Muscle of leg (tissue), 11 donors: ENCODE data around the gene ATP5PO. TPM values are rescaled to one million over a fixed set of nuclear protein-coding genes. Genes with fewer than 3 reads are reported as not detected.
A peak's percentile ranks its signal among the peaks of the same experiment; 100 is the strongest.

ENCODE experiments used
- DNase-seq: peaks from one replicate; pipeline ENCODE4 v3.0.0; 2013
- H3K27ac ChIP-seq: one replicate; pipeline ENCODE4 v1.5.1; 2013; ENCODE audit warnings: mild to moderate bottlenecking, low read length, control low read depth
- H3K27me3 ChIP-seq: one replicate; pipeline ENCODE4 v1.6.1; 2013; ENCODE audit warnings: low read length; ENCODE audit not compliant: control insufficient read depth, insufficient read depth
- H3K36me3 ChIP-seq: one replicate; pipeline ENCODE4 v1.6.1; 2013; ENCODE audit warnings: low read length; ENCODE audit not compliant: control insufficient read depth, insufficient read depth
- H3K4me1 ChIP-seq: one replicate; pipeline ENCODE4 v1.6.1; 2013; ENCODE audit warnings: low read length; ENCODE audit not compliant: control insufficient read depth, insufficient read depth
- H3K4me3 ChIP-seq: one replicate; pipeline ENCODE4 v1.5.1; 2013; ENCODE audit warnings: low read length, control low read depth
- H3K9me3 ChIP-seq: replicated peaks from 2 replicates; pipeline ENCODE4 v1.6.1; 2013; ENCODE audit warnings: low read depth, low read length; ENCODE audit not compliant: control insufficient read depth
- WGBS: methylation state at CpG from one replicate; pipeline ENCODE4 v1.1.5; 2013; ENCODE audit warnings: missing lambda C conversion rate; ENCODE audit not compliant: insufficient coverage; 5-methylcytosine and 5-hydroxymethylcytosine counted together
- polyA plus RNA-seq, 8 donors: library from polyadenylated mRNA; unstranded; fragments of 120-200 nt; gene quantifications; one replicate each; pipeline versions ENCODE4 v1.2.1 to v1.2.3, GENCODE V29; 2013; ENCODE audit warnings: inconsistent platforms in 1 of 8, low replicate concordance in 1 of 8; ENCODE audit not compliant: insufficient read length in 8 of 8, insufficient read depth in 1 of 8
- total RNA-seq: library from RNA; stranded (reverse); fragments of 120-200 nt; gene quantifications from one replicate; pipeline ENCODE4 v1.2.4, GENCODE V29; 2013

ATP5PO gene
- total and polyA plus RNA-seq, 9 donors = 224 to 338 (median 293) TPM

- Histone ChIP-seq H3K4me3 (no peak overlapping the region), H3K27ac (no peak overlapping the region), H3K9me3 (no peaks in the 10 kb centered on the region), H3K27me3 (no peaks in the 10 kb centered on the region), H3K4me1 (peaks cover 13% of the 10 kb centered on the region), H3K36me3 (no peaks in the 10 kb centered on the region)
- DNase-seq = no peak
- WGBS = no CpG with 5 or more reads among the region's 2 CpGs
These were observed 27.7 kb upstream of the ATP5PO start for GRCh38 chr21:33943293-33943692.

- Histone ChIP-seq H3K36me3 (no peaks in the 10 kb centered on the region), H3K9me3 (no peaks in the 10 kb centered on the region), H3K4me1 (peaks cover 5% of the 10 kb centered on the region), H3K27me3 (no peaks in the 10 kb centered on the region), H3K27ac (no peak overlapping the region), H3K4me3 (no peak overlapping the region)
- DNase-seq = no peak
These were observed 26.8 kb upstream of the ATP5PO start for GRCh38 chr21:33942426-33942825.

GRCh38 chr21:33940881-33941245 is 25.3 kb upstream of the ATP5PO start:
- Histone ChIP-seq H3K4me3 (no peak overlapping the region), H3K36me3 (no peaks in the 10 kb centered on the region), H3K4me1 (peaks cover 7% of the 10 kb centered on the region), H3K27ac (no peak overlapping the region), H3K9me3 (no peaks in the 10 kb centered on the region), H3K27me3 (no peaks in the 10 kb centered on the region)
- 22% methylated on average over 3 of the region's 5 CpGs for WGBS
- DNase-seq = no peak

GRCh38 chr21:33940164-33940880 is 24.7 kb upstream of the ATP5PO start:
- Histone ChIP-seq H3K36me3 (no peaks in the 10 kb centered on the region), H3K4me1 (peaks cover 7% of the 10 kb centered on the region), H3K27ac (no peak overlapping the region), H3K27me3 (no peaks in the 10 kb centered on the region), H3K4me3 (no peak overlapping the region), H3K9me3 (no peaks in the 10 kb centered on the region)
- peak; percentile 59 for DNase-seq
- WGBS = 67% methylated on average over 8 of the region's 15 CpGs

GRCh38 chr21:33939226-33939625 is 23.6 kb upstream of the ATP5PO start:
- Histone ChIP-seq H3K27ac (no peak overlapping the region), H3K36me3 (no peaks in the 10 kb centered on the region), H3K27me3 (no peaks in the 10 kb centered on the region), H3K4me3 (no peak overlapping the region), H3K4me1 (peaks cover 7% of the 10 kb centered on the region), H3K9me3 (no peaks in the 10 kb centered on the region)
- peak; percentile 36 for DNase-seq
- 83% methylated on average over 1 of the region's 3 CpGs for WGBS

GRCh38 chr21:33938381-33938780 is 22.8 kb upstream of the ATP5PO start:
- Histone ChIP-seq H3K4me3 (no peak overlapping the region), H3K4me1 (peaks cover 7% of the 10 kb centered on the region), H3K27ac (no peak overlapping the region), H3K27me3 (no peaks in the 10 kb centered on the region), H3K36me3 (no peaks in the 10 kb centered on the region), H3K9me3 (no peaks in the 10 kb centered on the region)
- WGBS = no CpG with 5 or more reads among the region's 3 CpGs
- no peak for DNase-seq

- no peaks in the 10 kb centered on the region for H3K9me3 ChIP-seq
- DNase-seq = no peak
- H3K4me1 ChIP-seq = peaks cover 7% of the 10 kb centered on the region
- H3K4me3 ChIP-seq = no peak overlapping the region
- H3K36me3 ChIP-seq = no peaks in the 10 kb centered on the region
- 70% methylated on average over 2 of the region's 14 CpGs for WGBS
- no peak overlapping the region for H3K27ac ChIP-seq
- H3K27me3 ChIP-seq = no peaks in the 10 kb centered on the region
These were observed 22.3 kb upstream of the ATP5PO start for GRCh38 chr21:33937931-33938339.

GRCh38 chr21:33937146-33937545 is 21.5 kb upstream of the ATP5PO start:
- 58% methylated on average over 2 of the region's 4 CpGs for WGBS
- no peaks in the 10 kb centered on the region for H3K36me3 ChIP-seq
- no peaks in the 10 kb centered on the region for H3K27me3 ChIP-seq
- DNase-seq = no peak
- peaks cover 7% of the 10 kb centered on the region for H3K4me1 ChIP-seq
- H3K27ac ChIP-seq = no peak overlapping the region
- no peaks in the 10 kb centered on the region for H3K9me3 ChIP-seq
- no peak overlapping the region for H3K4me3 ChIP-seq

GRCh38 chr21:33936301-33937038 is 20.9 kb upstream of the ATP5PO start:
- no peaks in the 10 kb centered on the region for H3K36me3 ChIP-seq
- H3K27me3 ChIP-seq = no peaks in the 10 kb centered on the region
- peaks cover 8% of the 10 kb centered on the region for H3K4me1 ChIP-seq
- no peak overlapping the region for H3K27ac ChIP-seq
- DNase-seq = no peak
- H3K9me3 ChIP-seq = no peaks in the 10 kb centered on the region
- no peak overlapping the region for H3K4me3 ChIP-seq
- 0% methylated on average over 1 of the region's 4 CpGs for WGBS

GRCh38 chr21:33932731-33933130 is 17.1 kb upstream of the ATP5PO start:
- Histone ChIP-seq H3K4me3 (no peak overlapping the region), H3K27ac (no peak overlapping the region), H3K9me3 (no peaks in the 10 kb centered on the region), H3K4me1 (peaks cover 4% of the 10 kb centered on the region), H3K36me3 (no peaks in the 10 kb centered on the region), H3K27me3 (no peaks in the 10 kb centered on the region)
- DNase-seq = no peak
- WGBS = no CpG with 5 or more reads among the region's 5 CpGs
